Duodenal mucosa (tissue), 2 donors: ENCODE data around the gene HSD17B8.
"Not testable (repeated sequence)": the region's sequence is repeated elsewhere in the genome, so short reads cannot be mapped to it uniquely, and the experiment has no call there.

Experiments used
- H3K27ac ChIP-seq: one replicate; pipeline ENCODE4 v1.7.0; 2013; ENCODE audit warnings: low read depth, low read length
- H3K27me3 ChIP-seq, 2 donors: one replicate each; pipeline ENCODE4 v1.7.0; 2013; ENCODE audit warnings: low read length in 2 of 2, control low read depth in 1 of 2; ENCODE audit not compliant: insufficient read depth in 2 of 2, control insufficient read depth in 1 of 2
- H3K36me3 ChIP-seq, 2 donors: one replicate each; pipeline ENCODE4 v1.7.0; 2013; ENCODE audit warnings: low read length in 2 of 2, control low read depth in 1 of 2; ENCODE audit not compliant: insufficient read depth in 2 of 2, control insufficient read depth in 1 of 2
- H3K4me1 ChIP-seq, 2 donors: one replicate each; pipeline ENCODE4 v1.7.0; 2013; ENCODE audit warnings: low read length in 2 of 2, control low read depth in 1 of 2; ENCODE audit not compliant: insufficient read depth in 2 of 2, control insufficient read depth in 1 of 2
- H3K4me3 ChIP-seq, 2 donors: one replicate each; pipeline ENCODE4 v1.7.0; 2013; ENCODE audit warnings: low read length in 2 of 2, low read depth in 1 of 2
- H3K9ac ChIP-seq, 2 donors: one replicate each; pipeline ENCODE4 v1.7.0; 2013; ENCODE audit warnings: low read length in 2 of 2, low read depth in 1 of 2
- H3K9me3 ChIP-seq, 2 donors: one replicate each; pipeline ENCODE4 v1.7.0; 2013; ENCODE audit warnings: low read length in 2 of 2, control low read depth in 1 of 2; ENCODE audit not compliant: control insufficient read depth in 1 of 2

Gene HSD17B8

DNA sequence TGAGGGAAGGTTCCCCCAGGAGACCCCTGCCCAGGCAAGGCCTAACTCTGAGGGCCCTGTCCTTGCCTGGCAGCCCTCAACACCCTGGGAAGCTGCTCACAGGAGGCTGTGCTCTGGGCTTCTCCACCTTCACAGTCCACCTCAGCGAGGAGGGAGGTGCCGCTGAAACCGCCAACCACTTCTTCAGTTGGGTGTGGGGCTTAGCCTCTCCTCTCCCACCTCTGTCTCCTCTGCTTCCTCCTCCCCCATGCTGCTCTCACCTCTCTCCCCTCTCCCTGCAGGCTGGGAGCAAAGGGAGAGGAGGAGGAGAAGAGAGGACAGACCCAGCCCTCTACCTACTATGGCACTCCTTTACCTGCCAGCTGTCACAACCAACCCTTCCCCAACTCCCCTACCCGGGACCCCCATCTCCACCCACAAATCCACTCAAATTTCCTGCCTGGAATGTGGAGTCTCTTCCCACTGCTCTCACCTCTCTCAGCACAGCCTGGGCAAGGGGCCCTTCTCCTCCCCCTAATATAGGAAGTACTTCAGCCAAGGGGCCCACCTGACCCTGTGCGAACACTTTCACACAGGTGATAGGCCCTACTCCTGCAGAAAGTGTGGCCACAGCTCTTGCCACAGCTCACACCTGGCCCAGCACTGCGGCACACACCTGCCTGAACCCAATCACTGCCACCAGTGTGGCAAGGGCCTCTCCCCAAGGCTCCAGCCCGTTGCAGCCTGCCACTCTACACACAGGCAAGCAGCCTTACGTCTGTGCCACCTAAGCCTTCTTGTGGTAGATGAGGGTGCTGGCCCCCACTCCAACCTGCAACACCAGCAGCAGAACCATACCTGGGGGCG is 11.0 kb downstream of the HSD17B8 start:
- Histone ChIP-seq H3K4me3 (no peak overlapping the region), H3K27ac (no peak overlapping the region), H3K9ac (no peak overlapping the region), H3K36me3 (peaks cover 0 to 5% of the 10 kb centered on the region in 2 donors), H3K4me1 (peaks cover 15 to 19% of the 10 kb centered on the region in 2 donors), H3K27me3 (peaks cover 11 to 28% of the 10 kb centered on the region in 2 donors), H3K9me3 (no peaks in the 10 kb centered on the region)

DNA sequence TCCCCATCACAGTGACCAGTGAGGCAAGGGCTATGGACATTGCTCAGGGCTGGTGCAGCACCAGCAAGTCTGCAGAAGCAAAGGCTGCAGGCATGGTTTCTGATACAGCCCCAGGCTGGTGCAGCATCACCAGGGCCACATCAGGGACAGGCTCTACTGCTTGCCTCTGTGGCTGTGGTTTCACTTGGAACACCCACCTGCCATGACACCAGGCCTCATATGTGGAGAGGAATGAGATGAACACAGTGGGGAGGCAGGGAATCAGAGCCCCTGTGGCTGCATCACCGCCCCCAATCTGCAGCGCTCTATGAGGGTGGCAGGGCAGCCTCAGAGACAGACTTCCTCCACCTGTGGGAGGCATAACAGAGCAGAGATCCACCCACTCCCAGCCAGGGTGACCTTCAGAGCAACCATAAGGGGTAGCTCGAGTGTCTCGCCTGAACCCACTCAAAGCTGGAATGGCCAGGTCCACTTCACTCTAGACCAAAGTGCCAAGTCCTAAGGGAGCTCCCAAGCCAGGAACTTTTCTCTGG is 11.7 kb downstream of the HSD17B8 start:
- H3K9ac ChIP-seq, result no peak overlapping the region
- H3K36me3 ChIP-seq, result no peaks in the 10 kb centered on the region
- H3K27ac ChIP-seq, result no peak overlapping the region
- H3K4me1 ChIP-seq, result peaks cover 15 to 19% of the 10 kb centered on the region in 2 donors
- H3K4me3 ChIP-seq, result no peak overlapping the region
- H3K9me3 ChIP-seq, result no peaks in the 10 kb centered on the region
- peaks cover 11 to 28% of the 10 kb centered on the region in 2 donors for H3K27me3 ChIP-seq

DNA sequence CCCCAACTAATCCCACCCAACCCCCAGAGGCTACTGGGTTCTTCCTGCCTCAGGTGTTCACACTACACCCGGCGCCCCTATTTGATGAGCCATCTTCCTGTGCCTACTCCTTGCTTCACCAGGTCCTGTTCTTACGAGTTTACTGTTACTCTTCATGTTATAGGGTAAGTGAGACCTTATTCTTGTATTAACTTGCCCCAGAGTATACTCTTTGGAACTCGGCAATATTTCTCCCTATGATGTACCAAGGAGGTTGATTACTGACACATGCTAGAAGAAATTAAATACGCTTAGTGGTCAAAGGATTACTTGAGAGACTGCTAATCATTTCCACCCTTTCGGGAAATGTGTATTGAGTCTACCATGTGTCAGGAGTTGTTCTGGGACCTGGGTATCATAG is 12.8 kb downstream of the HSD17B8 start:
- Histone ChIP-seq H3K27me3 (peaks cover 11 to 28% of the 10 kb centered on the region in 2 donors), H3K4me1 (peaks cover 15 to 19% of the 10 kb centered on the region in 2 donors), H3K4me3 (no peak overlapping the region), H3K9me3 (no peaks in the 10 kb centered on the region), H3K36me3 (no peaks in the 10 kb centered on the region), H3K9ac (no peak overlapping the region), H3K27ac (no peak overlapping the region)

DNA sequence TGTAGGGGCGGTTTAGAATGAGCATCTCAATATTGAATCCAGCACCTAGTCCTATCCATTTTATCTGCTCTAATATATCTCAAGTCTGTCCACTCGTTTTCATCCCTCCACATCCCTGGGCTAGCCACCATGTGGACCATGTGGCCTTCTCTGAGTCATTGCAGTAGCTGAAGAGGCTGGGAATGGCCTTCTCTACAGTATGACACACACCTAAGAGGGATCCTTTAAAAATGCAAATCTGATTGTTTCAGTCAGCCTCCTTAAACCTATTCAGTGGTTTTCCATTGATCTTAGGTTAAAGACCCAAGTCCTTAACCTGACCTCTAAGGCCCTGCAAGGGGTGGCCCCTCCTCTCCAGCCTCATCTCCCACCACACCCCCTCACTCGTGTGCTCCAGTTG is 13.2 kb downstream of the HSD17B8 start:
- no peak overlapping the region for H3K9ac ChIP-seq
- peaks cover 11 to 15% of the 10 kb centered on the region in 2 donors for H3K4me1 ChIP-seq
- H3K9me3 ChIP-seq, result no peaks in the 10 kb centered on the region
- no peaks in the 10 kb centered on the region for H3K36me3 ChIP-seq
- no peak overlapping the region for H3K4me3 ChIP-seq
- no peak overlapping the region for H3K27ac ChIP-seq
- H3K27me3 ChIP-seq, result peaks cover 11 to 25% of the 10 kb centered on the region in 2 donors

DNA sequence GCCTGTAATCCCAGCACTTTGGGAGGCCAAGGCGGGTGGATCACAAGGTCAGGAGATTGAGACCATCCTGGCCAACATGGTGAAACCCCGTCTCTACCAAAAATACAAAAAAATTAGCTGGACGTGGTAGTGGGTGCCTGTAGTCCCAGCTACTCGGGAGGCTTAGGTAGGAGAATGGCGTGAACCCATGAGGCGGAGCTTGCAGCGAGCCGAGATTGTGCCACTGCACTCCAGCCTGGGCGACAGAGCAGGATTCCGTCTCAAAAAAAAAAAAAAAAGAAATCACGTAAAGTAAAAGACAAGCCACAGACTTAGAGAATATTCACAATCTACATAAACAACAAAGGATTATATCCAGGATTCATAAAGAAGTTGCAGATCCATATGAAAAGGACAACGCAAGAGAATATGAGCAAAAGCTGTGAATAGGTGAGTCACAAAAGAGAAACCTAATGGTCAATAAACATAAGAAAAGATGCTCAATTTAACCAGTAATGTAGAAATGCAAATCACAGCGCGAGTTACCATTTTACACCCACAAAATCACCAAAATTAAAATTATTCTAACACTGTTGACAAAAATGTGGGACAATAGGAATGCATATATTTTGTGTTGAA is 22.2 kb downstream of the HSD17B8 start:
- not testable (repeated sequence) for H3K9me3 ChIP-seq, H3K4me3 ChIP-seq, H3K27ac ChIP-seq, H3K36me3 ChIP-seq, H3K4me1 ChIP-seq, H3K9ac ChIP-seq
- peaks cover 8 to 12% of the 10 kb centered on the region in 2 donors for H3K27me3 ChIP-seq

DNA sequence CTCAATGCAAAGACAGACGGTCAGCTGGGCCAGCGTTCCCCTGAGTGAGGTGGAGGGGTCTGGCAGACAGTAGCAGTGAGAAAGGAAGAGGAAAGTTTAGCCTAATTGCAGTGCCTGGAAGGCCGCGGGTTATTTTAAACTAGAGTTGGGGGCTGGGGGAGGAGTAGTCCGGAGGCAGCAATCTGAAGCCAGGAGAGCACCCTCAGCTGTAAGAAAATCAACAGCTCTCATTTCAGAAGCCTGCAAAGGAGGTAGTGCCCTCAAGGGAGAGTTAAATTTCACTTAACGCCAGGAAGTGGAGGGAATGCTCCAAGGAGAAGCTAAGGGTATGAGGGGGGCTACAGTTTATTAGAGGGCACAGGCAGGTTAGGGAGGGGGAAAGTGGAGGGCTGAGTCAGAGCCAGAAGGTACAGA is 30.8 kb downstream of the HSD17B8 start:
- H3K27me3 ChIP-seq, result peaks cover 19 to 20% of the 10 kb centered on the region in 2 donors
- no peaks in the 10 kb centered on the region for H3K4me1 ChIP-seq

DNA sequence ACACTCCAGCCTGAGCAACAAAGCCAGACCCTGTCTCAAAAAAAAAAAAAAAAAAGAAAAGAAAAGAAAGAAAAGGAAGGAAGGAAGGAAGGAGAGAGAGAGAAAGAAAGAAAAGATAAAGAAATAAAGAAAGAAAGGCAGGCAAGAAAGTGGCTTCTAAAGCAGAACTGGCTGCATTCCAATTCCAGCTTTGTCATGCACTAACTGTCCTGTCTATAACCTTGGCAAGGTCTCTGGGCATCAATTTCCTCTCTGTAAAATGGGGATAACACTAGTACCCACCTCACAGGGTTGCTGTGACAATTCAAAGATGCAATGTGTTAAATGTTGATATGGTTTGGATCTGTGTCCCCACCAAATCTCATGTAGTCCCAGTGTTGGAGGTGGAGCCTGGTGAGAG is 31.9 kb downstream of the HSD17B8 start:
- Histone ChIP-seq H3K4me3 (no peak overlapping the region), H3K27me3 (peaks cover 18 to 25% of the 10 kb centered on the region in 2 donors), H3K9ac (no peak overlapping the region), H3K27ac (no peak overlapping the region), H3K9me3 (no peaks in the 10 kb centered on the region), H3K36me3 (no peaks in the 10 kb centered on the region), H3K4me1 (no peaks in the 10 kb centered on the region)

More for the DNA sequence above, 30.8 kb downstream of the HSD17B8 start:
- H3K9ac ChIP-seq, result no peak overlapping the region
- no peak overlapping the region for H3K4me3 ChIP-seq
- H3K27ac ChIP-seq, result no peak overlapping the region
- no peaks in the 10 kb centered on the region for H3K36me3 ChIP-seq
- no peaks in the 10 kb centered on the region for H3K9me3 ChIP-seq

DNA sequence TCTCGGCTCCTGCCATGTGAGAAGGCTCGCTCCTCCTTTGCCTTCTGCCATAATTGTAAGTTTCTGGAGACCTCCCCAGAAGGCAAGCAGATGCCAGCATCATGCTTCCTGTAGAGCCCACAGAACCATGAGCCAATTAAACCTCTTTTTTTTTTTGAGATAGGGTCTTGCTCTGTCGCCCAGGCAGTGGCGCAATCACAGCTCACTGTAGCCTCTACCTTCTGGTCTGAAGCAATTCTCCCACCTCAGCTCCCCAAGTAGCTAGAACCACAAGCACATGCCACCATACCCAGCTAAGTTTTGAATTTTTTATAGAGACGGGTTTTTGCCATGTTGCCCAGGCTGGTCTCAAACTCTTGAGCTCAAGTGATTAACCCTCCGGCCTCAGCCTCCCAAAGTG is 32.4 kb downstream of the HSD17B8 start:
- Histone ChIP-seq H3K36me3 (no peaks in the 10 kb centered on the region), H3K27ac (no peak overlapping the region), H3K27me3 (peaks cover 16 to 25% of the 10 kb centered on the region in 2 donors), H3K9ac (no peak overlapping the region), H3K4me1 (no peaks in the 10 kb centered on the region), H3K9me3 (no peaks in the 10 kb centered on the region), H3K4me3 (no peak overlapping the region)

DNA sequence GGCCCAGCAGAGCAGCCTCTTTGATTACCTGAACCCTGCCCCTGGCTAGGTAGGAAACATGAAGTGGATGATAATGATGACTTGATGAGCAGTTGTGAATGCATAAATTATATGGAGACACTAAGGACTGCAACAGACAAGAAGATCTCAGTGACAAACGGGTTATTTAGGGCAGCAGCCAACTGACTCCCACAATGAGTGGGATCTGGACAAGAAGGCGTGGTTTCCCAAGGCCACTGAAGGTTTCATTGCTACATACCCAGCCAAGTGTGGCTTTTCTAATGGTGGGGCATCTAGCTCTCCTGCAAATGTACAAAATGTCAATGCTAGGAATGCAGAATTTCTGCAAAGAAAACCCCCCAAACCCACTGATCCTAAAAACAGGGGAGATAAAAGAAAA is 33.3 kb downstream of the HSD17B8 start:
- Histone ChIP-seq H3K9me3 (no peaks in the 10 kb centered on the region), H3K36me3 (no peaks in the 10 kb centered on the region), H3K27me3 (peaks cover 16 to 25% of the 10 kb centered on the region in 2 donors), H3K27ac (no peak overlapping the region), H3K4me3 (no peak overlapping the region), H3K4me1 (no peaks in the 10 kb centered on the region), H3K9ac (no peak overlapping the region)

DNA sequence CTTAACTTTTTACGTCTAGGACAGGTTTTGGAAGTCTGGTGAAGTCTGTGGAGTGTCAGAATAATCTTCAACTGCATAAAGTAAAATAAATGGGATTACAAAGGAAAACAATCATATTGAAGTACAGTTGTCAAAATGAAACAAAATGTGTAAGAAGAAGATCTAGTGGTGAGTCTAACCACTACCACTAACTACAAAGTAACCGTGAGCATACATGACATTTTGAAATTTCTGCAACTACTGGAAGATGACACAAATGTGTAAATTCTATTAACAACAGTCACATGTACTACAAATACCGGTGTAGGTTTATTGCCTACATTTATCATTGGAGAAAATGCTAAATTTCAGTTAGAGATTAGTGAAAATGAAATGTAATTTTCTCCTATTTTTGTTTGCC is 37.5 kb downstream of the HSD17B8 start:
- Histone ChIP-seq H3K4me3 (no peak overlapping the region), H3K27ac (no peak overlapping the region), H3K9me3 (no peaks in the 10 kb centered on the region), H3K36me3 (no peaks in the 10 kb centered on the region), H3K9ac (no peak overlapping the region), H3K27me3 (peaks cover 9 to 16% of the 10 kb centered on the region in 2 donors), H3K4me1 (no peaks in the 10 kb centered on the region)
